Peyer's patch (tissue), 4 donors: Measurements from ENCODE around the gene SLC6A3.

Experiments
- CTCF ChIP-seq, 6 experiments: fragments of 450-650 bp in 4 of 6; fragments of 200-600 bp in 2 of 6; sonication (generic) in 1 of 6; IDR thresholded peaks; one replicate each; pipeline ENCODE4 v1.5.1; 2017 to 2019; ENCODE audit warnings: antibody characterized with exemption in 6 of 6, mild to moderate bottlenecking in 3 of 6, moderate library complexity in 1 of 6
- POLR2A ChIP-seq, 2 donors: fragments of 450-650 bp; IDR thresholded peaks; one replicate each; pipeline ENCODE4 v1.5.1; 2017; ENCODE audit warnings: antibody characterized with exemption in 2 of 2, mild to moderate bottlenecking in 2 of 2, moderate library complexity in 2 of 2

GRCh38 chr5:1487079-1487764 is 42.0 kb upstream of the SLC6A3 start:
- TF ChIP-seq POLR2A (IDR thresholded peaks at IDR 0.05) (no peak), CTCF (IDR thresholded peaks at IDR 0.05) (no peak)
